MCF 10A (cell line): ENCODE data around the gene MAST2. TPM values are rescaled to one million over a fixed set of nuclear protein-coding genes. Genes with fewer than 3 reads are reported as not detected.

ENCODE experiments used
- BruUV-seq: library from RNA; stranded (reverse); fragments of 400-500 nt; replicated peaks from 2 replicates; lab custom pipeline; 2021; lab: Mats Ljungman, UMichigan
- CTCF ChIA-PET: fragments of 300-600 bp; sonication (Branson Sonifier 250); formaldehyde crosslinking; extraction: SDS; loops from one replicate; lab custom pipeline; 2021; ENCODE audit warnings: antibody characterized with exemption, inconsistent platforms; lab: Yijun Ruan, JAX
- POLR2A ChIA-PET: fragments of 300-600, 350-650 bp; sonication (Branson Sonifier 250); formaldehyde crosslinking; extraction: SDS; loops from one replicate; lab custom pipeline; 2020; ENCODE audit warnings: antibody characterized with exemption, inconsistent platforms; lab: Yijun Ruan, JAX
- DNase-seq: peaks from one replicate; pipeline ENCODE4 v3.0.0-alpha.2; 2018; ENCODE audit not compliant: unreplicated experiment
- H3K27ac Mint-ChIP-seq: one replicate; pipeline ENCODE4 v1.8.0; 2022; ENCODE audit warnings: mild to moderate bottlenecking, low read depth, mixed read lengths; ENCODE audit not compliant: unreplicated experiment
- H3K27me3 Mint-ChIP-seq: one replicate; pipeline ENCODE4 v1.8.0; 2022; ENCODE audit warnings: mixed read lengths; ENCODE audit not compliant: insufficient read depth, unreplicated experiment
- H3K36me3 Mint-ChIP-seq: one replicate; pipeline ENCODE4 v1.8.0; 2022; ENCODE audit warnings: mild to moderate bottlenecking, moderate library complexity, mixed read lengths; ENCODE audit not compliant: insufficient read depth, unreplicated experiment
- H3K4me1 Mint-ChIP-seq: one replicate; pipeline ENCODE4 v1.8.0; 2022; ENCODE audit warnings: mixed read lengths; ENCODE audit not compliant: insufficient read depth, unreplicated experiment
- H3K4me3 Mint-ChIP-seq: one replicate; pipeline ENCODE4 v1.8.0; 2022; ENCODE audit warnings: mild to moderate bottlenecking, moderate library complexity, mixed read lengths; ENCODE audit not compliant: unreplicated experiment
- H3K9me3 Mint-ChIP-seq: one replicate; pipeline ENCODE4 v1.8.0; 2022; ENCODE audit warnings: mixed read lengths; ENCODE audit not compliant: unreplicated experiment
- intact Hi-C: fragments of 100-400 bp; cut with micrococcal nuclease; formaldehyde crosslinking; loops from 2 replicates; pipeline ENCODE4 v1.14.1; 2022
- total RNA-seq: library from RNA; stranded (reverse); gene quantifications from 2 replicates; pipeline ENCODE4 v1.2.3, GENCODE V29; 2022
- TF ChIP-seq, protein P1 (sequence below): fragments of 200-600 bp; IDR thresholded peaks from one replicate; pipeline ENCODE4 v1.8.0; 2022; ENCODE audit warnings: antibody characterized with exemption, mild to moderate bottlenecking; ENCODE audit not compliant: unreplicated experiment

The MAST2 gene
- total RNA-seq, 1 experiment from 2014 or later, result 33.3 TPM

DNA sequence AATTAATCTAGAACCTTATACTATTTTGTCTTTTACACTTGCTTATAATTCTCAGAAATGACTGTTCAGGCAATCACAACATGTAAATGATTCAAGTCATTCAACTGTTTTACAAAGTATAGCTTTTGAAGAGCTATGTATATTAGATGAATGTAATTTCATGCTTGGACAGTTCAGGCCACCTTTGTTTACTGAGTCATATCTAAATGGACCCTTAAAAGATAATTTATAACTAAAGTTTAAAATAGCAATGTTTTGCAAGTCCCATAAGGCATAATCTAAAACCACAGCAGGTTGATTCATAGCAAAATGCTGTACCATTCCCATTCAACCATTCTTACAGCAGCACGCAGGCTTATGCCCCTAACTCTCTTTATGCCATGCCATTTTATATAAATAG lies 264.2 kb downstream of the MAST2 start:
- no peak for DNase-seq
- intact Hi-C loops, result no loop called here
- no peaks in the 10 kb centered on the region for H3K36me3 Mint-ChIP-seq
- H3K4me1 Mint-ChIP-seq, result peaks cover 14% of the 10 kb centered on the region
- no peak overlapping the region for H3K27ac Mint-ChIP-seq
- TF ChIP-seq, protein P1, sequence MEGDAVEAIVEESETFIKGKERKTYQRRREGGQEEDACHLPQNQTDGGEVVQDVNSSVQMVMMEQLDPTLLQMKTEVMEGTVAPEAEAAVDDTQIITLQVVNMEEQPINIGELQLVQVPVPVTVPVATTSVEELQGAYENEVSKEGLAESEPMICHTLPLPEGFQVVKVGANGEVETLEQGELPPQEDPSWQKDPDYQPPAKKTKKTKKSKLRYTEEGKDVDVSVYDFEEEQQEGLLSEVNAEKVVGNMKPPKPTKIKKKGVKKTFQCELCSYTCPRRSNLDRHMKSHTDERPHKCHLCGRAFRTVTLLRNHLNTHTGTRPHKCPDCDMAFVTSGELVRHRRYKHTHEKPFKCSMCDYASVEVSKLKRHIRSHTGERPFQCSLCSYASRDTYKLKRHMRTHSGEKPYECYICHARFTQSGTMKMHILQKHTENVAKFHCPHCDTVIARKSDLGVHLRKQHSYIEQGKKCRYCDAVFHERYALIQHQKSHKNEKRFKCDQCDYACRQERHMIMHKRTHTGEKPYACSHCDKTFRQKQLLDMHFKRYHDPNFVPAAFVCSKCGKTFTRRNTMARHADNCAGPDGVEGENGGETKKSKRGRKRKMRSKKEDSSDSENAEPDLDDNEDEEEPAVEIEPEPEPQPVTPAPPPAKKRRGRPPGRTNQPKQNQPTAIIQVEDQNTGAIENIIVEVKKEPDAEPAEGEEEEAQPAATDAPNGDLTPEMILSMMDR, result no peak
- no TSS peak for BruUV-seq
- H3K27me3 Mint-ChIP-seq, result no peaks in the 10 kb centered on the region
- ChIA-PET CTCF (interaction anchor here (0.7 to 1.2 kb wide), 2 partner anchors 29 to 106 kb away, joined by 3 to 4 read pairs; no protein-coding TSS in a partner anchor), POLR2A (interaction anchor here (0.6 to 1.7 kb wide), 3 partner anchors 17 to 64 kb away, joined by 3 to 13 read pairs (median 4); partner anchors contain the start of gene PIK3R3)
- H3K4me3 Mint-ChIP-seq, result no peak overlapping the region
- H3K9me3 Mint-ChIP-seq, result no peaks in the 10 kb centered on the region

DNA sequence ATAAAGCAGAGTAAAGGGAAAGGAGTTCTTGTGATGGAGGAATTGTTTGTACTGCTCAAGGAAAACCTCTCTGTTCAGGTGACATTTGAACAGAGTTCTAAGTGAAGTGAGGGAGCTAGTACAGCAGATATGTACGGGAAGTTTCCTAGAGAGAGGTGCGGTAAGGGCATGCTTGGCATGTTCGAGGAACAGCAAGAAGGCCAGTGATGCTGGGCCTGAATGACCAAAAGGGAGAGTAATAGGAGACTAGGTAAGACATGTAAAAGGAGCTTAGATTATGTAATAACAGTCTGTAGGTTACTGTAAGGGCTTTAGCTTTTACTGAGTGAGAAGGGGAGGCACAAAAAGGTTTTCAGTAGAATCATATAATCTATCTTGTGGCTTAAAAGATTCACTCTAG lies 265.1 kb downstream of the MAST2 start:
- ChIA-PET CTCF (interaction anchor here (1.4 kb wide), 1 partner anchor 32 kb away, joined by 6 read pairs; no protein-coding TSS in a partner anchor), POLR2A (interaction anchor here (1.2 to 1.7 kb wide), 2 partner anchors 16 to 63 kb away, joined by 4 to 13 read pairs; partner anchors contain the start of gene PIK3R3)
- TF ChIP-seq, protein P1, result no peak
- Mint-ChIP-seq H3K4me1 (peaks cover 14% of the 10 kb centered on the region), H3K36me3 (no peaks in the 10 kb centered on the region), H3K4me3 (no peak overlapping the region), H3K27ac (no peak overlapping the region), H3K9me3 (no peaks in the 10 kb centered on the region), H3K27me3 (no peaks in the 10 kb centered on the region)
- BruUV-seq, result no TSS peak
- no peak for DNase-seq
- intact Hi-C loops, result no loop called here

GRCh38 chr1:46070164-46070814 lies 266.9 kb downstream of the MAST2 start:
- TF ChIP-seq, protein P1, result no peak
- intact Hi-C loops, result no loop called here
- Mint-ChIP-seq H3K36me3 (no peaks in the 10 kb centered on the region), H3K9me3 (no peaks in the 10 kb centered on the region), H3K4me3 (no peak overlapping the region), H3K4me1 (peaks cover 12% of the 10 kb centered on the region), H3K27ac (no peak overlapping the region), H3K27me3 (no peaks in the 10 kb centered on the region)
- ChIA-PET CTCF (interaction anchor here (0.7 to 1.0 kb wide), 2 partner anchors 28 to 98 kb away, joined by 3 to 4 read pairs; no protein-coding TSS in a partner anchor), POLR2A (interaction anchor here (0.7 to 4.2 kb wide), 3 partner anchors 32 to 142 kb away, joined by 3 to 40 read pairs (median 3); partner anchors contain the start of gene PIK3R3)
- no TSS peak for BruUV-seq
- DNase-seq, result no peak

DNA sequence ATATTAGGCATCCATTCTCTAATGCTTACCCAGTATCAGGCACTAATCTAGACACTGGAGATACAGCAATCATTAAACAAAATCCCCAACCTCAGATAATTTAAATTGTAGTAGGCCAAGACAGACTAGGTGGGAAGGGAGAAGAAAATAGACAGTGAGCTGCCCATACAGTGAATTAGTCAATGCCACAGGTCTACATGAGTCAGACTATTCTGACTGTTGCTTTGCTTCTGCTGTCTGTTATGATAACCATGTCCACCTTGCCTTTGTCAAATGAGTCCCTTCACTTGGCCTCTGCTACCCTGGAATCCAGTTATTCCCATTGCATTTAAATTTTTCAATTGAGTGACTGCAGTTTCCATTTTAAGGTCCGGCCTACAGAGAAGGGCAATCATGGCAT lies 269.6 kb downstream of the MAST2 start:
- BruUV-seq, result no TSS peak
- ChIA-PET POLR2A (interaction anchor here (0.7 to 4.2 kb wide), 4 partner anchors 19 to 110 kb away, joined by 3 to 40 read pairs (median 4); partner anchors contain the start of gene PIK3R3), CTCF (no interaction called here)
- Mint-ChIP-seq H3K9me3 (no peaks in the 10 kb centered on the region), H3K4me1 (peaks cover 17% of the 10 kb centered on the region), H3K27me3 (no peaks in the 10 kb centered on the region), H3K36me3 (no peaks in the 10 kb centered on the region), H3K4me3 (no peak overlapping the region), H3K27ac (no peak overlapping the region)
- intact Hi-C loops, result no loop called here
- TF ChIP-seq, protein P1, result no peak
- DNase-seq, result no peak
